ENCODE measurements around the gene ZMYND8.
A peak's percentile ranks its signal among the peaks of the same experiment; 100 is the strongest.

The ZMYND8 gene

DNA sequence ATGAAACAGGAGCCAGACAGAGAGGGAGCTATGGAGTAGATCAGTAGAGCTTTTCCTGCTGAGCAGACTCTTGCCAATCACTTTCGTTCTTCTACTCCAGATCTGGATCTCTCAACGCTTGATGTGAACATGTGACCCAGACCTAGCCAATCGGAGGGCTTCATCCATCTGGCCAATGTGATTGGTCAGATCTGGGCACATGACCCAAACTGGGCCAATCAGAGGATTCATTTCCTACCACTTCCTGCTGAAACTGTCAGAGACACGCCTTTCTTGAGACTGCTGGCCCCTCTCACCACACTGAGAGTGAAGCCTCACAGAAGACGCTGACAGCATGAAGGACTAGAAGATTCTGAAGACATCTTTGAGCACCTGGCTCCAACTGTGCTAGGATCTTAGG, 44.2 kb upstream of the ZMYND8 start:
- no peaks in the 10 kb centered on the region for H3K36me3 ChIP-seq (ENCODE audit: control insufficient read depth in 2 of 2, insufficient read depth in 1 of 2, low read length in 2 of 2)
- H3K4me3 ChIP-seq (ENCODE audit: low read depth, low read length): no peak overlapping the region
- H3K27ac ChIP-seq (ENCODE audit: extremely low read depth, low read depth, low read length): no peak overlapping the region
- TF ChIP-seq SCRT1 (tag by site-specific recombination; IDR thresholded peaks at IDR 0.05; ENCODE audit: borderline replicate concordance) (no peak), PRDM4 (tag by site-specific recombination; IDR thresholded peaks at IDR 0.05) (no peak), SP2 (tag by site-specific recombination; IDR thresholded peaks at IDR 0.05) (0 out of 2 replicates have a peak, but pooled peaks have one; percentile 17)
- no peaks in the 10 kb centered on the region for H3K4me1 ChIP-seq (ENCODE audit: control insufficient read depth, insufficient read depth, low read length)
- ChIA-PET CTCF (interaction anchor here (2.4 kb wide), 1 partner anchor 17 kb away, joined by 7 read pairs; no protein-coding TSS in a partner anchor), POLR2A (no interaction called here)
- H3K9me3 ChIP-seq (ENCODE audit: control insufficient read depth, insufficient read depth, low read depth, low read length): no peaks in the 10 kb centered on the region

DNA sequence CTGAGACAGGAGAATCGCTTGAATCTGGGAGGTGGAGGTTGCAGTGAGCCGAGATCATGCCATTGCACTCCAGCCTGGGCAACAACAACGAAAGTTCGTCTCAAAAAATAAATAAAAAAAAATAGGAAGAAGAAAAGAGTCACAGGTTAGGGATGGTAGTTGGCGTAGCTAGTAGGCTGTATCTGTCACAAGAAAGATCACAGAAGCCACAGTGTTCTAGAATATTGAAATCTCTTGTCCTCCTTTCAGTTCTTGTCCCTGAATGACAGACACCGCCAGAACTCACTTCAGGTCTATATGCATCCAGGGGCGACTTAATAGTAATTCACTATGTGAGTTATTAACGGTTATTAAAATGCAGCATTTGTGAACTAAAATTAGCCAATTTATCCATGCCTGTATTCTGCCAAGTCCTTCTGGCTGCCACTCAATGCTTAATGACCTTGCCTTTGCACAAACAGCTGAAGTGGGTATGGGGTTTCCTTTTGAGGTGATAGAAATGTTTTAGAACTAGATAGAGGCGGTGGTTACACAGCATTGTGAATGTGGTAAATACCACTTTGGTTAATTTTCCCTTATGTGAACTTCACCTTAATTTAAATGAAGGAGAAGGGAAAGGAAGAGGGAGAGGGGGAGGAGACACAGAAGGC, 41.3 kb upstream of the ZMYND8 start:
- Histone ChIP-seq H3K4me1 (ENCODE audit: control insufficient read depth, insufficient read depth, low read length) (no peaks in the 10 kb centered on the region), H3K9me3 (ENCODE audit: control insufficient read depth, insufficient read depth, low read depth, low read length) (no peaks in the 10 kb centered on the region), H3K27ac (ENCODE audit: extremely low read depth, low read depth, low read length) (no peak overlapping the region), H3K4me3 (ENCODE audit: low read depth, low read length) (no peak overlapping the region), H3K36me3 (ENCODE audit: control insufficient read depth in 2 of 2, insufficient read depth in 1 of 2, low read length in 2 of 2) (no peaks in the 10 kb centered on the region)
- CTCF ChIA-PET: interaction anchor here (1.0 kb wide), 2 partner anchors 14 to 124 kb away, joined by 3 read pairs; no protein-coding TSS in a partner anchor
- TF ChIP-seq ZNF677 (tag by site-specific recombination; IDR thresholded peaks at IDR 0.05) (no peak), ZNF514 (tag by site-specific recombination; IDR thresholded peaks at IDR 0.05) (no peak), ZNF433 (tag by site-specific recombination; IDR thresholded peaks at IDR 0.05; ENCODE audit: low read depth) (no peak), ZNF777 (tag by site-specific recombination; IDR thresholded peaks at IDR 0.05; ENCODE audit: borderline replicate concordance) (no peak), OSR2 (tag by site-specific recombination; IDR thresholded peaks at IDR 0.05) (no peak), RBAK (tag by site-specific recombination; IDR thresholded peaks at IDR 0.05) (no peak), ZNF555 (tag by site-specific recombination; conservative IDR thresholded peaks at IDR 0.05) (no peak), BCL6B (tag by site-specific recombination; IDR thresholded peaks at IDR 0.05) (no peak), YY1 (tag by site-specific recombination; IDR thresholded peaks at IDR 0.05) (no peak), ZNF600 (tag by site-specific recombination; IDR thresholded peaks at IDR 0.05) (no peak)
- POLR2A ChIA-PET: no interaction called here

- Histone ChIP-seq H3K27ac (ENCODE audit: extremely low read depth, low read depth, low read length) (no peak overlapping the region), H3K4me3 (ENCODE audit: low read depth, low read length) (no peak overlapping the region), H3K9me3 (ENCODE audit: control insufficient read depth, insufficient read depth, low read depth, low read length) (no peaks in the 10 kb centered on the region), H3K4me1 (ENCODE audit: control insufficient read depth, insufficient read depth, low read length) (no peaks in the 10 kb centered on the region), H3K36me3 (ENCODE audit: control insufficient read depth in 2 of 2, insufficient read depth in 1 of 2, low read length in 2 of 2) (no peaks in the 10 kb centered on the region)
- ChIA-PET POLR2A (interaction anchor here (0.6 kb wide), 1 partner anchor 43 kb away, joined by 3 read pairs; no protein-coding TSS in a partner anchor), CTCF (interaction anchor here (1.0 kb wide), 2 partner anchors 13 to 123 kb away, joined by 3 to 8 read pairs; no protein-coding TSS in a partner anchor)
- TF ChIP-seq ZNF292 (tag by site-specific recombination; IDR thresholded peaks at IDR 0.05; ENCODE audit: borderline replicate concordance, low read depth) (no peak), HOXA7 (CRISPR knock-in tag; IDR thresholded peaks at IDR 0.05; ENCODE audit: borderline replicate concordance) (no peak)
- TF ChIP-seq, protein P1, sequence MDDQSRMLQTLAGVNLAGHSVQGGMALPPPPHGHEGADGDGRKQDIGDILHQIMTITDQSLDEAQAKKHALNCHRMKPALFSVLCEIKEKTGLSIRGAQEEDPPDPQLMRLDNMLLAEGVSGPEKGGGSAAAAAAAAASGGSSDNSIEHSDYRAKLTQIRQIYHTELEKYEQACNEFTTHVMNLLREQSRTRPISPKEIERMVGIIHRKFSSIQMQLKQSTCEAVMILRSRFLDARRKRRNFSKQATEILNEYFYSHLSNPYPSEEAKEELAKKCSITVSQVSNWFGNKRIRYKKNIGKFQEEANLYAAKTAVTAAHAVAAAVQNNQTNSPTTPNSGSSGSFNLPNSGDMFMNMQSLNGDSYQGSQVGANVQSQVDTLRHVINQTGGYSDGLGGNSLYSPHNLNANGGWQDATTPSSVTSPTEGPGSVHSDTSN (CRISPR knock-in tag; IDR thresholded peaks at IDR 0.05): no peak
- TF ChIP-seq, protein P2, sequence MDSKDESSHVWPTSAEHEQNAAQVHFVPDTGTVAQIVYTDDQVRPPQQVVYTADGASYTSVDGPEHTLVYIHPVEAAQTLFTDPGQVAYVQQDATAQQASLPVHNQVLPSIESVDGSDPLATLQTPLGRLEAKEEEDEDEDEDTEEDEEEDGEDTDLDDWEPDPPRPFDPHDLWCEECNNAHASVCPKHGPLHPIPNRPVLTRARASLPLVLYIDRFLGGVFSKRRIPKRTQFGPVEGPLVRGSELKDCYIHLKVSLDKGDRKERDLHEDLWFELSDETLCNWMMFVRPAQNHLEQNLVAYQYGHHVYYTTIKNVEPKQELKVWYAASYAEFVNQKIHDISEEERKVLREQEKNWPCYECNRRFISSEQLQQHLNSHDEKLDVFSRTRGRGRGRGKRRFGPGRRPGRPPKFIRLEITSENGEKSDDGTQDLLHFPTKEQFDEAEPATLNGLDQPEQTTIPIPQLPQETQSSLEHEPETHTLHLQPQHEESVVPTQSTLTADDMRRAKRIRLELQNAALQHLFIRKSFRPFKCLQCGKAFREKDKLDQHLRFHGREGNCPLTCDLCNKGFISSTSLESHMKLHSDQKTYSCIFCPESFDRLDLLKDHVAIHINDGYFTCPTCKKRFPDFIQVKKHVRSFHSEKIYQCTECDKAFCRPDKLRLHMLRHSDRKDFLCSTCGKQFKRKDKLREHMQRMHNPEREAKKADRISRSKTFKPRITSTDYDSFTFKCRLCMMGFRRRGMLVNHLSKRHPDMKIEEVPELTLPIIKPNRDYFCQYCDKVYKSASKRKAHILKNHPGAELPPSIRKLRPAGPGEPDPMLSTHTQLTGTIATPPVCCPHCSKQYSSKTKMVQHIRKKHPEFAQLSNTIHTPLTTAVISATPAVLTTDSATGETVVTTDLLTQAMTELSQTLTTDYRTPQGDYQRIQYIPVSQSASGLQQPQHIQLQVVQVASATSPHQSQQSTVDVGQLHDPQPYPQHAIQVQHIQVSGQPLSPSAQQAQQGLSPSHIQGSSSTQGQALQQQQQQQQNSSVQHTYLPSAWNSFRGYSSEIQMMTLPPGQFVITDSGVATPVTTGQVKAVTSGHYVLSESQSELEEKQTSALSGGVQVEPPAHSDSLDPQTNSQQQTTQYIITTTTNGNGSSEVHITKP (tag by site-specific recombination; IDR thresholded peaks at IDR 0.05): no peak
- TF ChIP-seq, protein P3, sequence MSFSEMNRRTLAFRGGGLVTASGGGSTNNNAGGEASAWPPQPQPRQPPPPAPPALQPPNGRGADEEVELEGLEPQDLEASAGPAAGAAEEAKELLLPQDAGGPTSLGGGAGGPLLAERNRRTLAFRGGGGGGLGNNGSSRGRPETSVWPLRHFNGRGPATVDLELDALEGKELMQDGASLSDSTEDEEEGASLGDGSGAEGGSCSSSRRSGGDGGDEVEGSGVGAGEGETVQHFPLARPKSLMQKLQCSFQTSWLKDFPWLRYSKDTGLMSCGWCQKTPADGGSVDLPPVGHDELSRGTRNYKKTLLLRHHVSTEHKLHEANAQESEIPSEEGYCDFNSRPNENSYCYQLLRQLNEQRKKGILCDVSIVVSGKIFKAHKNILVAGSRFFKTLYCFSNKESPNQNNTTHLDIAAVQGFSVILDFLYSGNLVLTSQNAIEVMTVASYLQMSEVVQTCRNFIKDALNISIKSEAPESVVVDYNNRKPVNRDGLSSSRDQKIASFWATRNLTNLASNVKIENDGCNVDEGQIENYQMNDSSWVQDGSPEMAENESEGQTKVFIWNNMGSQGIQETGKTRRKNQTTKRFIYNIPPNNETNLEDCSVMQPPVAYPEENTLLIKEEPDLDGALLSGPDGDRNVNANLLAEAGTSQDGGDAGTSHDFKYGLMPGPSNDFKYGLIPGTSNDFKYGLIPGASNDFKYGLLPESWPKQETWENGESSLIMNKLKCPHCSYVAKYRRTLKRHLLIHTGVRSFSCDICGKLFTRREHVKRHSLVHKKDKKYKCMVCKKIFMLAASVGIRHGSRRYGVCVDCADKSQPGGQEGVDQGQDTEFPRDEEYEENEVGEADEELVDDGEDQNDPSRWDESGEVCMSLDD (tag by site-specific recombination; IDR thresholded peaks at IDR 0.05): no peak
Measured at GRCh38 chr20:47396762-47397476, 40.4 kb upstream of the ZMYND8 start.

All from HEK293 (cell line).